Hypothalamus (tissue), 51 donors: ENCODE measurements around the gene STARD13.

Experiments
- DNase-seq, 51 donors: peaks; one replicate each; lab custom pipeline; 2025; lab: John Stamatoyannopoulos, UW

STARD13 gene

GRCh38 chr13:33285420-33286124 lies at the start of gene STARD13:
Gene STARD13 (minus strand): TSS chr13:33285755. CDS start chr13:33285638, 117 bp downstream.
- peak; percentile 38 to 96 (median 86) for DNase-seq

- no peak for DNase-seq
Measured at GRCh38 chr13:33334831-33335230, 49.3 kb upstream of the STARD13 start.

- DNase-seq = no peak
Measured at GRCh38 chr13:33331962-33332361, 46.4 kb upstream of the STARD13 start.

GRCh38 chr13:33330483-33330882 lies 44.9 kb upstream of the STARD13 start:
- no peak for DNase-seq

- no peak for DNase-seq
Measured at GRCh38 chr13:33328701-33329100, 43.1 kb upstream of the STARD13 start.

- DNase-seq = no peak
Measured at GRCh38 chr13:33326723-33327122, 41.2 kb upstream of the STARD13 start.

- DNase-seq = no peak
Measured at GRCh38 chr13:33326246-33326645, 40.7 kb upstream of the STARD13 start.

GRCh38 chr13:33323801-33324510 lies 38.4 kb upstream of the STARD13 start:
- no peak for DNase-seq

- DNase-seq = no peak
Measured at GRCh38 chr13:33322965-33323668, 37.6 kb upstream of the STARD13 start.

- DNase-seq = no peak
Measured at GRCh38 chr13:33322543-33322809, 36.9 kb upstream of the STARD13 start.

GRCh38 chr13:33321686-33322542 lies 36.4 kb upstream of the STARD13 start:
- peak in 1 of 51 donors; percentile 10 for DNase-seq

GRCh38 chr13:33319859-33320258 lies 34.3 kb upstream of the STARD13 start:
- no peak for DNase-seq

- DNase-seq = no peak
Measured at GRCh38 chr13:33318744-33319143, 33.2 kb upstream of the STARD13 start.

GRCh38 chr13:33318037-33318436 lies 32.5 kb upstream of the STARD13 start:
- DNase-seq = no peak

GRCh38 chr13:33316890-33317289 lies 31.3 kb upstream of the STARD13 start:
- DNase-seq = no peak

- no peak for DNase-seq
Measured at GRCh38 chr13:33313504-33313903, 27.9 kb upstream of the STARD13 start.

GRCh38 chr13:33312861-33313212 lies 27.3 kb upstream of the STARD13 start:
- DNase-seq = no peak

GRCh38 chr13:33312150-33312860 lies 26.8 kb upstream of the STARD13 start:
- peak in 5 of 51 donors; percentile 5 to 73 (median 11) for DNase-seq

- DNase-seq = no peak
Measured at GRCh38 chr13:33311040-33311439, 25.5 kb upstream of the STARD13 start.
